ENCODE results near the gene HCN2.

GRCh38 chr19:660793-661426, 71.2 kb downstream of the HCN2 start:
- TF ChIP-seq TP53 (CRISPR knock-in tag; IDR thresholded peaks at IDR 0.05) (no peak), CTCF (IDR thresholded peaks at IDR 0.05) (no peak), E2F4 (CRISPR knock-in tag; IDR thresholded peaks at IDR 0.05; ENCODE audit: borderline replicate concordance, low read depth) (no peak), ZNF121 (CRISPR knock-in tag; IDR thresholded peaks at IDR 0.05) (no peak), CBFB (CRISPR knock-in tag; IDR thresholded peaks at IDR 0.05; ENCODE audit: low read depth) (no peak), ZNF416 (CRISPR knock-in tag; IDR thresholded peaks at IDR 0.05) (no peak)

Data from WTC11 (cell line).